HEK293 (cell line): ENCODE results near the gene ELANE.
A peak's percentile ranks its signal among the peaks of the same experiment; 100 is the strongest.

Experiments used
- CTCF ChIA-PET: fragments of 350-600 bp; formaldehyde crosslinking; extraction: SDS; loops from one replicate; lab custom pipeline; 2021; ENCODE audit warnings: antibody characterized with exemption; lab: Yijun Ruan, JAX
- POLR2A ChIA-PET: fragments of 300-600 bp; formaldehyde crosslinking; extraction: SDS; loops from one replicate; lab custom pipeline; 2020; ENCODE audit warnings: antibody characterized with exemption, inconsistent platforms; lab: Yijun Ruan, JAX
- H3K27ac ChIP-seq: fragments of 200-500 bp; sonication (Bioruptor generic); 2 replicates; pipeline ENCODE4 v1.5.1; 2014; ENCODE audit warnings: low read depth, low read length, control low read depth, inconsistent platforms; ENCODE audit errors: extremely low read depth
- H3K36me3 ChIP-seq, 2 experiments: fragments of 200-500 bp in 1 of 2; sonication (Bioruptor generic) in 1 of 2; 1 replicate in 1 of 2; 2 replicates in 1 of 2; pipeline ENCODE4 v1.5.1; 2014 to 2017; ENCODE audit warnings: inconsistent platforms in 2 of 2, low read length in 2 of 2; ENCODE audit not compliant: control insufficient read depth in 2 of 2, insufficient read depth in 1 of 2
- H3K4me1 ChIP-seq: fragments of 200-500 bp; sonication (Bioruptor generic); 2 replicates; pipeline ENCODE4 v1.5.1; 2014; ENCODE audit warnings: mild to moderate bottlenecking, low read length, inconsistent platforms; ENCODE audit not compliant: control insufficient read depth, insufficient read depth
- H3K4me3 ChIP-seq: 2 replicates; pipeline ENCODE4 v1.5.1; 2011; ENCODE audit warnings: low read depth, mild to moderate bottlenecking, control low read depth, low read length, moderate library complexity
- H3K9me3 ChIP-seq: fragments of 200-500 bp; sonication (Bioruptor generic); 2 replicates; pipeline ENCODE4 v1.5.1; 2014; ENCODE audit warnings: low read depth, low read length, inconsistent platforms; ENCODE audit not compliant: control insufficient read depth, insufficient read depth
- GLIS1 ChIP-seq: fragments of 450-650 bp; formaldehyde crosslinking; IDR thresholded peaks from 2 replicates; pipeline ENCODE4 v1.5.1; 2016; ENCODE audit warnings: missing biosample characterization, missing genetic modification characterization
- PATZ1 ChIP-seq: fragments of 450-650 bp; formaldehyde crosslinking; IDR thresholded peaks from 2 replicates; pipeline ENCODE4 v1.5.1; 2016; ENCODE audit warnings: missing biosample characterization, missing genetic modification characterization
- ZBTB6 ChIP-seq: fragments of 450-650 bp; formaldehyde crosslinking; IDR thresholded peaks from 2 replicates; pipeline ENCODE4 v1.5.1; 2017; ENCODE audit warnings: missing biosample characterization, missing genetic modification characterization
- ZFP69B ChIP-seq: fragments of 450-650 bp; formaldehyde crosslinking; IDR thresholded peaks from 2 replicates; pipeline ENCODE4 v1.5.1; 2016; ENCODE audit warnings: missing biosample characterization, missing genetic modification characterization
- ZIC2 ChIP-seq: fragments of 450-650 bp; formaldehyde crosslinking; IDR thresholded peaks from 2 replicates; pipeline ENCODE4 v1.5.1; 2016; ENCODE audit warnings: missing biosample characterization, missing genetic modification characterization
- ZNF350 ChIP-seq: fragments of 450-650 bp; formaldehyde crosslinking; IDR thresholded peaks from 2 replicates; pipeline ENCODE4 v1.5.0; 2017; ENCODE audit warnings: missing biosample characterization, mild to moderate bottlenecking, missing genetic modification characterization
- ZNF645 ChIP-seq: fragments of 450-650 bp; formaldehyde crosslinking; IDR thresholded peaks from 2 replicates; pipeline ENCODE4; 2016; ENCODE audit warnings: missing biosample characterization, missing genetic modification characterization
- ZNF654 ChIP-seq: fragments of 450-650 bp; formaldehyde crosslinking; IDR thresholded peaks from 2 replicates; pipeline ENCODE4 v1.5.1; 2016; ENCODE audit warnings: low read depth, missing biosample characterization, missing genetic modification characterization
- ZSCAN23 ChIP-seq: fragments of 450-650 bp; formaldehyde crosslinking; IDR thresholded peaks from 2 replicates; pipeline ENCODE4 v1.5.1; 2016; ENCODE audit warnings: missing biosample characterization, missing genetic modification characterization
- TF ChIP-seq, protein P1 (sequence below): fragments of 450-650 bp; formaldehyde crosslinking; IDR thresholded peaks from 2 replicates; pipeline ENCODE4 v1.5.0; 2017; ENCODE audit warnings: missing biosample characterization, missing genetic modification characterization, borderline replicate concordance

The ELANE gene

GRCh38 chr19:852136-853013 lies at the start of gene ELANE:
Gene ELANE (plus strand): TSS chr19:852303. CDS start chr19:852329, 26 bp downstream.
- TF ChIP-seq ZFP69B (peak; percentile 61; the same call in 1 of the 2 replicates), ZSCAN23 (tag by site-specific recombination) (no peak), ZNF654 (no peak), GLIS1 (peak; percentile 63; the same call in 1 of the 2 replicates)
- TF ChIP-seq, protein P1, sequence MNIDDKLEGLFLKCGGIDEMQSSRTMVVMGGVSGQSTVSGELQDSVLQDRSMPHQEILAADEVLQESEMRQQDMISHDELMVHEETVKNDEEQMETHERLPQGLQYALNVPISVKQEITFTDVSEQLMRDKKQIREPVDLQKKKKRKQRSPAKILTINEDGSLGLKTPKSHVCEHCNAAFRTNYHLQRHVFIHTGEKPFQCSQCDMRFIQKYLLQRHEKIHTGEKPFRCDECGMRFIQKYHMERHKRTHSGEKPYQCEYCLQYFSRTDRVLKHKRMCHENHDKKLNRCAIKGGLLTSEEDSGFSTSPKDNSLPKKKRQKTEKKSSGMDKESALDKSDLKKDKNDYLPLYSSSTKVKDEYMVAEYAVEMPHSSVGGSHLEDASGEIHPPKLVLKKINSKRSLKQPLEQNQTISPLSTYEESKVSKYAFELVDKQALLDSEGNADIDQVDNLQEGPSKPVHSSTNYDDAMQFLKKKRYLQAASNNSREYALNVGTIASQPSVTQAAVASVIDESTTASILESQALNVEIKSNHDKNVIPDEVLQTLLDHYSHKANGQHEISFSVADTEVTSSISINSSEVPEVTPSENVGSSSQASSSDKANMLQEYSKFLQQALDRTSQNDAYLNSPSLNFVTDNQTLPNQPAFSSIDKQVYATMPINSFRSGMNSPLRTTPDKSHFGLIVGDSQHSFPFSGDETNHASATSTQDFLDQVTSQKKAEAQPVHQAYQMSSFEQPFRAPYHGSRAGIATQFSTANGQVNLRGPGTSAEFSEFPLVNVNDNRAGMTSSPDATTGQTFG (tag by site-specific recombination): no peak
- TF ChIP-seq, all 188 proteins: peak for 2
- H3K4me1 ChIP-seq: no peaks in the 10 kb centered on the region
- no peak within 1 kb of the TSS for H3K27ac ChIP-seq
- H3K9me3 ChIP-seq: no peaks in the 10 kb centered on the region
- H3K4me3 ChIP-seq: no peak within 1 kb of the TSS
- CTCF ChIA-PET: interaction anchor here (0.7 kb wide), 1 partner anchor 31 kb away, joined by 4 read pairs; no protein-coding TSS in a partner anchor
- POLR2A ChIA-PET: no interaction called here
- no peaks in the 10 kb centered on the region for H3K36me3 ChIP-seq

DNA sequence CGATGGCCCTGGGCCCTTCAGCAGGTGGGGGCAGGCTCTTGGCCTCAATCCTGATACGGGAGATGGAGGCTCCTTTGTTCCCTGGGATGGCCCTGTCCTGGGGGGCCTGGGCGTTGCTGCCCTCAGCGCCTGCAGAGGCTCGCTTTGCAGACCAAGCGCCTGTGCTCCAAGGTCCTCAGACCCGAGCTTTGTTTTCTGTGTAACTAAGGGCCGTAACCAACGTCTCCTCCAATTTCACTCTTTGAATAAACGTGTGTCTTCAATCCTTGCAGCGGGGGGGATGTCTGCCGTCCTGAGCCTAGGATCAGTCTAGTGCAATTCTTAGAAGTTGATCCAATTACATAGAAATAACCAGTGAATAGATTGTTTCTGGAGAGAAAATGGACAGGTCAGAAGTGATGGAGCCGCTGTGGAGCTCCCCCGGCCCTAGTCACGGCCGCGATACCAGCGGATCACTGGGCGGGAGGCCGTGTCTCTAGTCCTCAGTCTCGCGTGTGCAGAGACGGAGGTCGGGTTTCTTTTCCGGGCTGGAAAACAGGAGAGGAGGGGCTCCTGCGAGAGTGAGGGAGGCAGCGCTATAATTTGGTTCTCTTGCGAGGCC lies 49.5 kb upstream of the ELANE start:
- H3K27ac ChIP-seq: peak overlapping the region; percentile 97
- TF ChIP-seq ZBTB6 (0 out of 2 replicates have a peak, but pooled peaks have one; percentile 43), ZNF350 (tag by site-specific recombination) (no peak), PATZ1 (tag by site-specific recombination) (0 out of 2 replicates have a peak, but pooled peaks have one; percentile 12)
- no peaks in the 10 kb centered on the region for H3K9me3 ChIP-seq
- H3K4me1 ChIP-seq: peaks cover 25% of the 10 kb centered on the region
- CTCF ChIA-PET: interaction anchor here (1.0 to 1.1 kb wide), 2 partner anchors 32 to 33 kb away, joined by 3 read pairs; no protein-coding TSS in a partner anchor
- peaks cover 4 to 95% of the 10 kb centered on the region in 2 experiments; a peak in 2 of 3 replicates for H3K36me3 ChIP-seq
- H3K4me3 ChIP-seq: no peak overlapping the region
- POLR2A ChIA-PET: interaction anchor here (0.7 kb wide), 1 partner anchor 11 kb away, joined by 3 read pairs; no protein-coding TSS in a partner anchor

- Histone ChIP-seq H3K27ac (peak overlapping the region; percentile 97), H3K4me3 (no peak overlapping the region), H3K9me3 (no peaks in the 10 kb centered on the region), H3K36me3 (peaks cover 9 to 100% of the 10 kb centered on the region in 2 experiments; a peak in 2 of 3 replicates), H3K4me1 (peaks cover 25% of the 10 kb centered on the region)
- POLR2A ChIA-PET: interaction anchor here (0.7 kb wide), 1 partner anchor 24 kb away, joined by 3 read pairs; no protein-coding TSS in a partner anchor
- no peak for TF ChIP-seq ZNF645 (tag by site-specific recombination)
- TF ChIP-seq ZIC2 (tag by site-specific recombination): 0 out of 2 replicates have a peak, but pooled peaks have one; percentile 30
- CTCF ChIA-PET: interaction anchor here (0.6 to 1.1 kb wide), 3 partner anchors 25 to 34 kb away, joined by 3 read pairs; no protein-coding TSS in a partner anchor
Measured at GRCh38 chr19:803099-803561, 49.0 kb upstream of the ELANE start.
